SH-SY5Y (cell line): ENCODE results near the gene CNTN5.

Experiments
- GATA2 ChIP-seq: IDR thresholded peaks from 2 replicates; pipeline ENCODE4 v1.6.1; 2011; ENCODE audit warnings: mild to moderate bottlenecking, low read depth, low read length
- GATA3 ChIP-seq: IDR thresholded peaks from 2 replicates; pipeline ENCODE4 v1.6.1; 2011; ENCODE audit warnings: low read depth, mild to moderate bottlenecking, low read length, moderate library complexity

Gene CNTN5

DNA sequence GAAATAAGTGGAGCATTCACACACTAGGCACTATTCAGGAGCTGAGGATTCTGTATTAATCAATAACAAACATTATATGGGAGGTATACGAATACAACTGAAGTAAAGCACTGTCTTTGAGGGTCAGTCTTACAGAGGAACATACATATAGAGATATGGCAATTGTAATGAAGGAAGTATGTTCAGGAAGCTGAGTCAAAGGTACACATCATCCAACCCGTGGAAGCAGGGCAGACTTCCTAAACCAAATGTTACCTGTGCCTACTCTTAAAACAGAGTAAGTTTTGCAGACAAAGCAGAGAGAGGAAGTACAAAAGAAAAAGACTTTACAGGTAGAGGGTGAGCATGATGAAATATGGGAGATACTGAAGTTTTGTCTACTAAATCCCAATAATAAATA, 1185.2 kb downstream of the CNTN5 start:
- no peak for TF ChIP-seq GATA3
- TF ChIP-seq GATA2 = no peak

- no peak for TF ChIP-seq GATA3
- TF ChIP-seq GATA2 = no peak
Measured at GRCh38 chr11:100208207-100208606, 1187.5 kb downstream of the CNTN5 start.

DNA sequence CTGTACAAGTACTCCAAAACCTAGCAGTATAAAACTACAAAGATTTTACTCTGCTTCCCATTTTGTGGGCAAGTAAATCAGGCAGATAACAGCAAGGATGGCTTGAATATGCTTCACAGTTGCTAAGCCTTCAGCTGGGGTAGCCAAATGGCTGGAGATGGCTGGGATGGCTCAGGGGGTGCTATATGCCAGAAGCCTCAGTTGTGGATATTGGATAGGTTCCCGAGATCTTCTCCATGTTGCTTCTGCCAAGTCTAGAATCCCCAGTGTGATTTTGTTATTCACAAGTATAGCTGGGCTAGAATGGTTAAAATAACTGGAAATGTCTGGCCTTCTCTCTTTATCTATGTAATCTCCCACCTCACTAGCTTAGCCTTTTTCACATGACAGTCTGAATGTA, 1194.0 kb downstream of the CNTN5 start:
- no peak for TF ChIP-seq GATA3
- no peak for TF ChIP-seq GATA2

GRCh38 chr11:100220801-100221200, 1200.1 kb downstream of the CNTN5 start:
- TF ChIP-seq GATA2 = no peak
- no peak for TF ChIP-seq GATA3

GRCh38 chr11:100221791-100222190, 1201.0 kb downstream of the CNTN5 start:
- TF ChIP-seq GATA2 = no peak
- TF ChIP-seq GATA3 = no peak

- TF ChIP-seq GATA3 (no peak), GATA2 (no peak)
Measured at GRCh38 chr11:100224541-100225034, 1203.8 kb downstream of the CNTN5 start.

DNA sequence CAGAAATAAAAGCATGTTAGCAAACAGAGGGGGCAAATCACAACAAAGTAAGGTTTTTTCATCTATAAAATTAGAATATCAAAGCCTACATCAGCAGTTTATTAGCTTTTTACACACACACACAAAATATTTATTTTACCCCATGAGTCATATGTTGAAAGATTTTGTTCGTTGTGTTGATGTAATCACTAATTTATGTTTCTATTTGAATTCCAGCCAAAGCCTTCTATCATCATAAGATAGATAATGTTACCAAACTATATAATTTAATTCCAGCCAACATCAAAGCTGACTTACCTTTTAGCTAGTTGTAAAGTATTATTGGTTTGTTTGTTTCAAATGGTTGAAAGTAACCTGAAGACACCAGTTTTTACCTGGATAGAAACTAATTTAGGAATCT, 1208.3 kb downstream of the CNTN5 start:
- TF ChIP-seq GATA3 (no peak), GATA2 (no peak)

DNA sequence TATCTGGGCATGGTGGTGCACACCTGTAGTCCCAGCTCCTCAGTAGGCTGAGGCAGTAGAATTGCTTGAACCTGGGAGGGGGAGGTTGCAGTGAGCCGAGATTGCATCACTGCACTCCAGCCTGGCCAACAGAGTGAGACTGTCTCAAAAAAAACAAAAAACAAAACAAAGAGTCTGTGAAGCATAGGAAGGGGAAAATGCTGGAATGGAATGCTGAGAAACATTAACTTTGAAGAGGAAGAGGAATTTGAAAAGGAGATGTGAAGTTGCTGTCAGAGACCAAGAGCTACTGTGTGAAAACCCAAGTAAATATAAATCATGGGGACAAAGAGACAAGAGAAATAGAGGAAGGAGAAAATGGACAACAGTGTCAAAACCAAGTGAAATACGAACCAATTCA, 1211.3 kb downstream of the CNTN5 start:
- TF ChIP-seq GATA3 (no peak), GATA2 (no peak)

- TF ChIP-seq GATA2 = no peak
- no peak for TF ChIP-seq GATA3
Measured at GRCh38 chr11:100235085-100235484, 1214.3 kb downstream of the CNTN5 start.

GRCh38 chr11:100240025-100240539, 1219.3 kb downstream of the CNTN5 start:
- TF ChIP-seq GATA3 = no peak
- no peak for TF ChIP-seq GATA2

GRCh38 chr11:100247704-100248103, 1227.0 kb downstream of the CNTN5 start:
- TF ChIP-seq GATA3 = no peak
- no peak for TF ChIP-seq GATA2

GRCh38 chr11:100269516-100269915, 1248.8 kb downstream of the CNTN5 start:
- no peak for TF ChIP-seq GATA3
- TF ChIP-seq GATA2 = no peak

- TF ChIP-seq GATA2 (no peak), GATA3 (no peak)
Measured at GRCh38 chr11:100273066-100273815, 1252.5 kb downstream of the CNTN5 start.

- no peak for TF ChIP-seq GATA2
- no peak for TF ChIP-seq GATA3
Measured at GRCh38 chr11:100294748-100295147, 1274.0 kb downstream of the CNTN5 start.

DNA sequence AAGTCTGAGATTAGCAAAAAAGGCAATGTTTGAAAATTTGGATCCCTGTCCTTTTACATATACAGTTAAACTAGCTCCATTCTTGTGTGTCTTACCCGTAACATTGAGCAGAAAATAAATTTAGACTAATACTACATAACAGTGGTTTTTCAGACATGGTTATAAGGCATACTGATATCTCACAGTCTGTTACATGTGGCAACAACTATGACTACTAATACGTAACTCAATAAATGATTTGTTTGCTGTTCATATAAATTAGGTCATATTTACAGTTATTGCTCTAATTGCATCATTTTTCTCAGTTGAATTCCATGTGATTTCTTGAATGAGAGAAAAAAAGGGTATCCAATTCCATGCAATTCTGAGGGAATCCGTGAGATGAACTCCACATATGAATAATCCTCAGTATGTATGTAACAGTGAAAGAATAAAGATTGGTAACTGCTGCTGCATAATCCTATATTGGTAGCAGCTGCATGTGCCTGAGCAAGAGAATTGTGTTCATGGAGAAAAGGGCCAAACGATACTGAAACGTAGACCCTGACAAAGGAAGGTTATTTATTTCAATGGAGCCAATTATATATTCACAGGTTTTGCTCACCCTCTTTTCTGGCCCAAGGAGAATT, 1275.4 kb downstream of the CNTN5 start:
- no peak for TF ChIP-seq GATA2
- no peak for TF ChIP-seq GATA3

DNA sequence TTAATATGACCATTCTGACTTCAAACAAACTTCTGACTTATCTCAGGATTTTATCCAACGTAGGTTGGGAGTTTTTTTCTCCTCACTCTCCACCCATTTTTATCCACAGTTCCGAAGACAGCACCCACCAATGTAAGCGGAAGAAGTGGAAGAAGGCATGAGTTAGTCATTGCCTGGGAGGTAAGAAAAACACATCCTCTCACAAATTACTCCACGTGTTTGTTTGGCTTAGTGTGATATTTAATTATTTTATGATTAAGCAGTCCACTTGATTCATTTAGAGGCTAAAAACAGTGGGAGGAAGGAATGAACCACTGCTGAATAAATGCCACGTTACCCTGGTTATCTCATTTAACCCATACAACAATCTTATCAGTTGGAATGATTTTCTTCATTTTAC, 1276.8 kb downstream of the CNTN5 start:
- TF ChIP-seq GATA3 (no peak), GATA2 (no peak)
